Mucosa of stomach (tissue), 1 donor: Measurements from ENCODE around the gene IL17D.
"Not testable (repeated sequence)": the region's sequence is repeated elsewhere in the genome, so short reads cannot be mapped to it uniquely, and the experiment has no call there.

Source experiments
- H3K27me3 ChIP-seq: one replicate; pipeline ENCODE4 v1.7.0; 2013; ENCODE audit warnings: mild to moderate bottlenecking, low read length; ENCODE audit not compliant: control insufficient read depth, insufficient read depth
- H3K36me3 ChIP-seq: one replicate; pipeline ENCODE4 v1.7.0; 2013; ENCODE audit warnings: low read length; ENCODE audit not compliant: control insufficient read depth, insufficient read depth
- H3K4me1 ChIP-seq: one replicate; pipeline ENCODE4 v1.7.0; 2013; ENCODE audit warnings: mild to moderate bottlenecking, low read length; ENCODE audit not compliant: control insufficient read depth, insufficient read depth
- H3K4me3 ChIP-seq: one replicate; pipeline ENCODE4 v1.7.0; 2013; ENCODE audit warnings: low read length
- H3K9ac ChIP-seq: one replicate; pipeline ENCODE4 v1.7.0; 2013; ENCODE audit warnings: mild to moderate bottlenecking, low read length, moderate library complexity
- H3K9me3 ChIP-seq: one replicate; pipeline ENCODE4 v1.7.0; 2013; ENCODE audit warnings: mild to moderate bottlenecking, low read length, moderate library complexity; ENCODE audit not compliant: control insufficient read depth
- donor health status: Pancreatic carcinoma.

The IL17D gene

GRCh38 chr13:20702915-20703779 lies at the start of gene IL17D:
Gene IL17D (plus strand): TSS chr13:20703699. CDS start chr13:20704002, 303 bp downstream.
- no peaks in the 10 kb centered on the region for H3K36me3 ChIP-seq
- no peaks in the 10 kb centered on the region for H3K9me3 ChIP-seq
- H3K27me3 ChIP-seq: peaks cover 17% of the 10 kb centered on the region
- H3K4me3 ChIP-seq: peak within 1 kb of the TSS; percentile 36
- peak within 1 kb of the TSS; percentile 19 for H3K9ac ChIP-seq
- H3K4me1 ChIP-seq: peaks cover 8% of the 10 kb centered on the region

- Histone ChIP-seq H3K27me3 (no peaks in the 10 kb centered on the region), H3K4me3 (no peak overlapping the region), H3K4me1 (no peaks in the 10 kb centered on the region), H3K9me3 (no peaks in the 10 kb centered on the region), H3K9ac (no peak overlapping the region), H3K36me3 (no peaks in the 10 kb centered on the region)
These were observed 49.3 kb upstream of the IL17D start for GRCh38 chr13:20654156-20654555.

GRCh38 chr13:20658451-20659040 lies 45.0 kb upstream of the IL17D start:
- no peak overlapping the region for H3K4me3 ChIP-seq
- no peaks in the 10 kb centered on the region for H3K4me1 ChIP-seq
- H3K9ac ChIP-seq: no peak overlapping the region
- H3K9me3 ChIP-seq: no peaks in the 10 kb centered on the region
- no peaks in the 10 kb centered on the region for H3K27me3 ChIP-seq
- no peaks in the 10 kb centered on the region for H3K36me3 ChIP-seq

DNA sequence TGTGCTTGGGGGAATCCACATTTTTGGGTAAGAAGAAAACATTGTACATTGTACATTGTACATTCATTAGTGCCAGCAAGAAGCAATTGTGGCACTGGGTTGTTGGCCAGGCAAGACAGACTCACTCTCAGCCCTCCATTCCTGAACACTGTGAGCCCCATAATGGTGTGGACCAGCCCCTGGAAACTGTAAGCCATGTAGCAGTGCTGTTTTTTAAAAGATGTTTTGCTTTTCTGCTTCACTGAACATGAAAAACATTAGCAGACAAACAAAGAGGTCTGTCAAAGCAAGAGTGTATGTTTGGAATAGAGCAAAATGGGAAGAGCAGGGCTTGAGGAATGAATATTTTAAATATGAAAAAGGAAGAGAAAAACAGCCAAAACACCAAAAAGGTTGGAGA lies 39.1 kb upstream of the IL17D start:
- Histone ChIP-seq H3K27me3 (no peaks in the 10 kb centered on the region), H3K4me3 (no peak overlapping the region), H3K36me3 (no peaks in the 10 kb centered on the region), H3K4me1 (no peaks in the 10 kb centered on the region), H3K9me3 (no peaks in the 10 kb centered on the region), H3K9ac (no peak overlapping the region)

DNA sequence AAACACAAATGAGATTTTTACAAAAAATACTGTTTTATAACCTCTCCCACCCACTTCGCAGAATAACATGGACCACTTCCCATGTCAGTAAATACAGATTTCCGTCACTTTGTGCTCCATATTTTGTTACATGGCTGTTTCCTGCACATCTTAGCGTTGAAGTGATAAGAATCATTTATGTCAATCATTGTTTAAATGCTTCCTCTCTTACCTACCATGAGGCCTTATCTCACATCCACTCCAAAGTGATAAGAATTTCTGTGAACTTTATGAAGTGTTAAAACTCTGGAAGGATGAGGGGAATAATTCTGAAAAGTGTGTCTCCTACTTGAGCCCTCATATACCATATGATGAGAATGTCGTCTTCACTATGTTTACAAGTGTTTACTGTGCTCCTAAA lies 36.6 kb upstream of the IL17D start:
- no peaks in the 10 kb centered on the region for H3K36me3 ChIP-seq
- no peak overlapping the region for H3K4me3 ChIP-seq
- no peaks in the 10 kb centered on the region for H3K27me3 ChIP-seq
- no peak overlapping the region for H3K9ac ChIP-seq
- no peaks in the 10 kb centered on the region for H3K4me1 ChIP-seq
- no peaks in the 10 kb centered on the region for H3K9me3 ChIP-seq

DNA sequence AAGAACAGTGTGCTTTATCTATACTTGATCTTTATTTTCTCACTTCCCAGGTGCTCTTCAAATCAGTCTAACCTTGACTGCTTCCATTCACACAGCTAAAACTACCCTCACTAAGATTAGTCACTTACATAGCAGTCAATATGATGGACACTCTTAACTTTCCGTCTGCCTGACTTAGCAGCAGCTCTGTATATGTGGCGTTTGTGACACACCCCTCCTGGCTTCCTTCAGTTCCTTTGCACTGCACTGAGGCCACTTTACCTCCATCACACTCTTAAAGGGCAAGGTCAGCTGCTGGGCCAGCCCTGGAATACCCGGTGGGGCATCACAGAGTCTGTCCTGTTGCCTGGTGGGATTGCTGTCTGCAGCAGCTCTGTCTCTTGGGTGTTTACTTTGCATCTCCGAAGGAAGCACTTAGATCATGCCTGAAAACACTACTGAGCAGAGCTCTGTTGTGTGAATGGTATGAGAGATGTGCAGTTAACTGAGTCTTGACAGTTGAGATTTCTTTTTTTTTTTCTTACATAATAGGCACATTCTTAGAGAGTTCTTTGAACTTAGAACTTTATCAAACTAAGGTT lies 35.6 kb upstream of the IL17D start:
- no peaks in the 10 kb centered on the region for H3K36me3 ChIP-seq
- H3K4me3 ChIP-seq: no peak overlapping the region
- H3K9ac ChIP-seq: no peak overlapping the region
- H3K4me1 ChIP-seq: no peaks in the 10 kb centered on the region
- no peaks in the 10 kb centered on the region for H3K9me3 ChIP-seq
- H3K27me3 ChIP-seq: no peaks in the 10 kb centered on the region

DNA sequence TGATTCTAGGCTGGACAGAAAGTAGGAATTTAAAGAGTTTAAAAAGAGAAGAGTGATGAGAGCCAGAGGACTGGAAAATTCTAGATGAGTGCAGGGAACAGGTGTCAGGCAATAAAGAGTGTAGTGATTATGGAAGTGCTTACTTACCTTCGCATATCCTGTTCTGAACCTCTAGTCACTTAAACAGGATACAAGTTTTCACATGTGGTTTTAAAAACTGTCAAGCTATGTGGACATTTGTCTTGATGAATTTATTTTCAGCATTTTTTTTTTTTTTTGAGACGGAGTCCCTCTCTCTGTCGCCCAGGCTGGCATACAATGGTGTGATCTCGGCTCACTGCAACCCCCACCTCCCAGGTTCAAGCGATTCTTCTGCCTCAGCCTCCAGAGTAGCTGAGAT lies 34.3 kb upstream of the IL17D start:
- Histone ChIP-seq H3K4me3 (no peak overlapping the region), H3K27me3 (no peaks in the 10 kb centered on the region), H3K9me3 (no peaks in the 10 kb centered on the region), H3K36me3 (no peaks in the 10 kb centered on the region), H3K4me1 (no peaks in the 10 kb centered on the region), H3K9ac (no peak overlapping the region)

DNA sequence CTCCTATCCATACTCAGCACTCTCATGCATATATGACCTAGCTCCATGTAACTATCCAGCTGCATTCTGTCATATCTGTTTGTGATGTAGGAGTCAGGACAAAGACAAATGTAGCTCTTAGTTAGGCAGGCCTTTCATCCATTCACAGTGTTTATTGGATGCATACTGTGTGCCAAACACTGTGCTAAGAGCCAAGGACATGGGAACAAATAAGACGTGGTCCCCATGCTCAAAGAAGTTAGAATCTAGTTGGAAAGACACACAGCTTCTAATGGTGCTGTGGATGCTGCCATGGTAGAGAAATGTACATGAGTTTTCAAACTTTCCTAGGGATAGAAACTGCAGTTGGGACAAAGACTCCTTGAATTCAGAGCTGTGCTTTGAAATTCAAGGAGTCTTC lies 31.7 kb upstream of the IL17D start:
- H3K27me3 ChIP-seq: no peaks in the 10 kb centered on the region
- peaks cover 3% of the 10 kb centered on the region for H3K4me1 ChIP-seq
- H3K9me3 ChIP-seq: no peaks in the 10 kb centered on the region
- H3K4me3 ChIP-seq: no peak overlapping the region
- no peaks in the 10 kb centered on the region for H3K36me3 ChIP-seq
- H3K9ac ChIP-seq: no peak overlapping the region

DNA sequence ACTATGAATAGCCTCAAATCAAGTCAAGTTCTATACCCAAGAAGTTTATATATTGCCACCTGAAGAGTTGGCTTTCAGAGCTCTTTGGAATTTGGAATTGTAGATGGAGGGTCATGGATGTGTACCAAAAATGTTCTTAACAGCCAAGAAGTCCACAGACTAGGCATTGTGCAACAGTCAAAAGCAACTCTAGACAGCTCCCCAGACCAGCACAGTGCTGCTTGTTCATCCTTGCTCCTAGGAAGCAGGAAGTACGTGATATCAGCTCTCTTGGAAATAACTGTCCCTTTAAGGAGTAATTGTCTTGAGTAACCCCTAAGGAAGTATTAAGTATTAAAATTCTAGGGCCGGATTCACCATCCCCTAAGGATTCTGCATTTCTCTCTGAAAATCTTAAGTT lies 30.7 kb upstream of the IL17D start:
- no peaks in the 10 kb centered on the region for H3K27me3 ChIP-seq
- H3K9me3 ChIP-seq: no peaks in the 10 kb centered on the region
- no peak overlapping the region for H3K9ac ChIP-seq
- H3K36me3 ChIP-seq: no peaks in the 10 kb centered on the region
- H3K4me1 ChIP-seq: peaks cover 3% of the 10 kb centered on the region
- no peak overlapping the region for H3K4me3 ChIP-seq

DNA sequence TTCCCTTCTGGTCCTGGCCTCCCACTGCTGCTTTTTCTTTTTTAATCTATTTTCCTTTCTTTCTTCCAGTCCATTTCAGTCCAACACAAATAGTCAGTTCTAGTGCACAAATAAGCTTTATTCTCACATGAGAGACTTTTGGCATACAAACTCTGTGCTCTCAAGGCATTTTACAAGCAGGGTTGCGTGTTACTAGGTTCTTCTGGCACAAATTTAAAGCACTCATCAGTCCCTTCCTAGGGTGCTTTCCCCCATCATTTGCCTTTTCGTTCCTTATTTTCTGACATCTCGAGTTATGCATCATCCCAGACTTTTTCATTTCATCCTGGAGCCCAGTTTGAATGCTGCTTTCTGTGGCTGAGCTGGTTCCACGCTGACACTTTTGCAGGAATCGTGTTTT lies 29.8 kb upstream of the IL17D start:
- Histone ChIP-seq H3K4me1 (peaks cover 3% of the 10 kb centered on the region), H3K27me3 (no peaks in the 10 kb centered on the region), H3K36me3 (no peaks in the 10 kb centered on the region), H3K9me3 (no peaks in the 10 kb centered on the region), H3K9ac (no peak overlapping the region), H3K4me3 (no peak overlapping the region)

- Histone ChIP-seq H3K9me3 (no peaks in the 10 kb centered on the region), H3K4me3 (no peak overlapping the region), H3K36me3 (no peaks in the 10 kb centered on the region), H3K9ac (no peak overlapping the region), H3K4me1 (peaks cover 3% of the 10 kb centered on the region), H3K27me3 (no peaks in the 10 kb centered on the region)
These were observed 27.3 kb upstream of the IL17D start for GRCh38 chr13:20676213-20676612.

DNA sequence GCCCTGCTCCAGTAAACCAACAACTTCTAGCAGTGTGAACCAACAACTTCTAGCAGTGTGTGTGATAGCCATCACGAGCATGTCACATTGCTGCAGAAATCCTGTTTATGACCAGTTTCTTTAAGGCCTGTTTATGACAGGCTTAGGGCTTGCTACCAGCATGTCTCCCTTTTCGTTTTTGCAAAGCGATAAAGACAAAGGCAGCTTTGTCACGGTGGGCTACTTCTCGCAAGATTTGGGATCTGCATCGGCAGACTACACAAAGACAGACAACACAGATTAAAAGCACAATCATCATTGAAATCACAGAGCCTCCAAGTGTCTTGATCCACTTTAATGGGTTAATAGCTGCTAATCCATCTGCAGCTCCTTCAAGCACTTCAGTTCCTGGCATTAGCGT lies 24.9 kb upstream of the IL17D start:
- not testable (repeated sequence) for H3K27me3 ChIP-seq, H3K4me1 ChIP-seq, H3K4me3 ChIP-seq, H3K9me3 ChIP-seq, H3K36me3 ChIP-seq, H3K9ac ChIP-seq
